ENCODE measurements around the gene MDC1. TPM values are rescaled to one million over a fixed set of nuclear protein-coding genes. Genes with fewer than 3 reads are reported as not detected.

MDC1 gene
- total and polyA plus RNA-seq, 2 donors (not counting 3 experiments of a cell fraction or from before 2014, with no cell fraction given): 16.8 to 42.3 TPM

GRCh38 chr6:30732237-30732943 is 15.3 kb upstream of the MDC1 start:
- Histone ChIP-seq H3K4me2 (ENCODE audit: insufficient read depth, low read length) (no peak overlapping the region), H3K9me3 (replicated peaks; ENCODE audit: control insufficient read depth, insufficient read depth, low read length) (no peaks in the 10 kb centered on the region), H3K79me2 (ENCODE audit: control insufficient read depth, insufficient read depth, low read length) (peaks cover 8% of the 10 kb centered on the region), H3K36me3 (ENCODE audit: control insufficient read depth in 2 of 2, extremely low read depth in 1 of 2, insufficient read depth in 2 of 2, low read length in 2 of 2) (peaks cover 3 to 16% of the 10 kb centered on the region in 2 experiments), H3K27ac (ENCODE audit: insufficient read depth, low read depth, low read length) (no peak overlapping the region), H3K27me3 (ENCODE audit: control insufficient read depth in 2 of 2, insufficient read depth in 2 of 2, low read length in 2 of 2) (no peaks in the 10 kb centered on the region), H3K9ac (replicated peaks; ENCODE audit: extremely low read depth, insufficient read depth, low read length) (no peak overlapping the region), H3K4me3 (replicated peaks in 1 of 3; ENCODE audit: insufficient read depth in 1 of 3, low read depth in 1 of 3, low read length in 3 of 3) (no peak overlapping the region), H4K20me1 (replicated peaks; ENCODE audit: control insufficient read depth, extremely low read depth, insufficient read depth, low read length) (no peaks in the 10 kb centered on the region), H2AFZ (ENCODE audit: low read depth, low read length) (no peak overlapping the region), H3K9me1 (replicated peaks; ENCODE audit: control insufficient read depth, extremely low read depth, insufficient read depth, low read length) (no peaks in the 10 kb centered on the region), H3K4me1 (ENCODE audit: control insufficient read depth, extremely low read depth, insufficient read depth, low read length) (peaks cover 10% of the 10 kb centered on the region)
- POLR2A ChIA-PET: no interaction called here
- TF ChIP-seq FOS (IDR thresholded peaks at IDR 0.05; ENCODE audit: borderline replicate concordance, insufficient read depth, low read length) (no peak), EZH2 (IDR thresholded peaks at IDR 0.05; ENCODE audit: borderline replicate concordance, low read depth, low read length, severe bottlenecking) (no peak), JUN (IDR thresholded peaks at IDR 0.05; ENCODE audit: borderline replicate concordance, insufficient read depth, insufficient read length, low read depth) (no peak), POLR2A (IDR thresholded peaks at IDR 0.05; ENCODE audit: low read depth, low read length) (no peak)
- TF ChIP-seq, protein P1, sequence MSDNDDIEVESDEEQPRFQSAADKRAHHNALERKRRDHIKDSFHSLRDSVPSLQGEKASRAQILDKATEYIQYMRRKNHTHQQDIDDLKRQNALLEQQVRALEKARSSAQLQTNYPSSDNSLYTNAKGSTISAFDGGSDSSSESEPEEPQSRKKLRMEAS (IDR thresholded peaks at IDR 0.05; ENCODE audit: insufficient read depth, insufficient read length): no peak
- dilution Hi-C loops (cut with MboI; ENCODE audit: extremely low pct_ligation_motif_present, low sequenced_read_pairs) (loop anchor here (25.0 kb wide), 1 partner anchor 155 kb away; the partner anchor contains the start of gene DDR1), intact Hi-C loops (cut with micrococcal nuclease) (loop anchor here (5.0 kb wide), 1 partner anchor 190 kb away; no protein-coding TSS in a partner anchor)
- no TSS peak for BruUV-seq (replicated peaks)
- CTCF ChIA-PET: interaction anchor here (1.8 to 4.7 kb wide), 7 partner anchors 10 to 355 kb away, joined by 10 to 184 read pairs (median 23); partner anchors contain the start of gene VARS2
- DNase-seq (ENCODE audit: low read depth, low spot score): no peak
- FAIRE-seq: no peak

Data from endothelial cell of umbilical vein (primary cell).